ENCODE measurements around the gene ISG15. TPM values are rescaled to one million over a fixed set of nuclear protein-coding genes. Genes with fewer than 3 reads are reported as not detected.

ISG15 gene
- total and polyA plus RNA-seq, 2 experiments from 2014 or later, result 62.3 to 89.6 TPM

GRCh38 chr1:970973-971730, 42.1 kb upstream of the ISG15 start:
- no peak overlapping the region for H2AFZ ChIP-seq
- no peak overlapping the region for H3K27ac ChIP-seq
- no peak for DNase-seq (ENCODE audit: low spot score)
- H3K79me2 ChIP-seq, result no peaks in the 10 kb centered on the region
- 80% methylated on average over 17 of the region's 42 CpGs for WGBS (ENCODE audit: low lambda C conversion rate, missing lambda C conversion rate)
- peaks cover 13% of the 10 kb centered on the region for H3K4me1 ChIP-seq (ENCODE audit: insufficient read depth)
- H3K9me2 ChIP-seq (replicated peaks; ENCODE audit: insufficient read depth), result no peaks in the 10 kb centered on the region
- TF ChIP-seq EZH2phosphoT487 (IDR thresholded peaks at IDR 0.05; ENCODE audit: low read depth, severe bottlenecking, unreplicated experiment) (no peak), CTCF (IDR thresholded peaks at IDR 0.05; ENCODE audit: poor library complexity) (no peak), EZH2 (IDR thresholded peaks at IDR 0.05; ENCODE audit: borderline replicate concordance) (no peak)
- H3K4me3 ChIP-seq, result no peak overlapping the region
- H3K36me3 ChIP-seq (replicated peaks; ENCODE audit: insufficient read depth, low read depth), result no peaks in the 10 kb centered on the region
- peaks cover 4% of the 10 kb centered on the region for H3K27me3 ChIP-seq
- H3K4me2 ChIP-seq, result no peak overlapping the region
- H3K9me3 ChIP-seq (ENCODE audit: low read depth), result no peaks in the 10 kb centered on the region
- H4K20me1 ChIP-seq (ENCODE audit: insufficient read depth, poor library complexity, severe bottlenecking), result no peaks in the 10 kb centered on the region

GRCh38 chr1:971751-972506, 41.4 kb upstream of the ISG15 start:
- Histone ChIP-seq H3K79me2 (no peaks in the 10 kb centered on the region), H3K36me3 (replicated peaks; ENCODE audit: insufficient read depth, low read depth) (no peaks in the 10 kb centered on the region), H3K27me3 (peaks cover 4% of the 10 kb centered on the region), H2AFZ (no peak overlapping the region), H3K27ac (no peak overlapping the region), H4K20me1 (ENCODE audit: insufficient read depth, poor library complexity, severe bottlenecking) (no peaks in the 10 kb centered on the region), H3K9me3 (ENCODE audit: low read depth) (no peaks in the 10 kb centered on the region), H3K4me2 (no peak overlapping the region), H3K9me2 (replicated peaks; ENCODE audit: insufficient read depth) (no peaks in the 10 kb centered on the region), H3K4me3 (no peak overlapping the region), H3K4me1 (ENCODE audit: insufficient read depth) (peaks cover 8% of the 10 kb centered on the region)
- no peak for TF ChIP-seq EZH2 (IDR thresholded peaks at IDR 0.05; ENCODE audit: borderline replicate concordance)
- TF ChIP-seq EZH2phosphoT487 (IDR thresholded peaks at IDR 0.05; ENCODE audit: low read depth, severe bottlenecking, unreplicated experiment), result no peak
- no peak for TF ChIP-seq CTCF (IDR thresholded peaks at IDR 0.05; ENCODE audit: poor library complexity)
- 92% methylated on average over 29 of the region's 34 CpGs for WGBS (ENCODE audit: low lambda C conversion rate, missing lambda C conversion rate)
- no peak for DNase-seq (ENCODE audit: low spot score)

- WGBS (ENCODE audit: low lambda C conversion rate, missing lambda C conversion rate), result 93% methylated on average over 24 of the region's 28 CpGs
- no peak for DNase-seq (ENCODE audit: low spot score)
- H3K9me3 ChIP-seq (ENCODE audit: low read depth), result no peaks in the 10 kb centered on the region
- H3K27ac ChIP-seq, result no peak overlapping the region
- H3K9me2 ChIP-seq (replicated peaks; ENCODE audit: insufficient read depth), result no peaks in the 10 kb centered on the region
- TF ChIP-seq CTCF (IDR thresholded peaks at IDR 0.05; ENCODE audit: poor library complexity) (no peak), EZH2 (IDR thresholded peaks at IDR 0.05; ENCODE audit: borderline replicate concordance) (no peak), EZH2phosphoT487 (IDR thresholded peaks at IDR 0.05; ENCODE audit: low read depth, severe bottlenecking, unreplicated experiment) (no peak)
- peaks cover 3% of the 10 kb centered on the region for H3K4me1 ChIP-seq (ENCODE audit: insufficient read depth)
- peaks cover 4% of the 10 kb centered on the region for H3K27me3 ChIP-seq
- no peaks in the 10 kb centered on the region for H4K20me1 ChIP-seq (ENCODE audit: insufficient read depth, poor library complexity, severe bottlenecking)
- no peaks in the 10 kb centered on the region for H3K79me2 ChIP-seq
- H3K4me2 ChIP-seq, result no peak overlapping the region
- no peak overlapping the region for H3K4me3 ChIP-seq
- no peaks in the 10 kb centered on the region for H3K36me3 ChIP-seq (replicated peaks; ENCODE audit: insufficient read depth, low read depth)
- H2AFZ ChIP-seq, result no peak overlapping the region
These were observed 40.4 kb upstream of the ISG15 start for GRCh38 chr1:972726-973458.

Data from hepatocyte (in vitro differentiated cells).